Measurements from ENCODE around the gene SNRPA. TPM values are rescaled to one million over a fixed set of nuclear protein-coding genes. Genes with fewer than 3 reads are reported as not detected.

Gene SNRPA
- total and polyA plus RNA-seq, 2 donors from 2014 or later: 48.7 to 52.6 TPM

DNA sequence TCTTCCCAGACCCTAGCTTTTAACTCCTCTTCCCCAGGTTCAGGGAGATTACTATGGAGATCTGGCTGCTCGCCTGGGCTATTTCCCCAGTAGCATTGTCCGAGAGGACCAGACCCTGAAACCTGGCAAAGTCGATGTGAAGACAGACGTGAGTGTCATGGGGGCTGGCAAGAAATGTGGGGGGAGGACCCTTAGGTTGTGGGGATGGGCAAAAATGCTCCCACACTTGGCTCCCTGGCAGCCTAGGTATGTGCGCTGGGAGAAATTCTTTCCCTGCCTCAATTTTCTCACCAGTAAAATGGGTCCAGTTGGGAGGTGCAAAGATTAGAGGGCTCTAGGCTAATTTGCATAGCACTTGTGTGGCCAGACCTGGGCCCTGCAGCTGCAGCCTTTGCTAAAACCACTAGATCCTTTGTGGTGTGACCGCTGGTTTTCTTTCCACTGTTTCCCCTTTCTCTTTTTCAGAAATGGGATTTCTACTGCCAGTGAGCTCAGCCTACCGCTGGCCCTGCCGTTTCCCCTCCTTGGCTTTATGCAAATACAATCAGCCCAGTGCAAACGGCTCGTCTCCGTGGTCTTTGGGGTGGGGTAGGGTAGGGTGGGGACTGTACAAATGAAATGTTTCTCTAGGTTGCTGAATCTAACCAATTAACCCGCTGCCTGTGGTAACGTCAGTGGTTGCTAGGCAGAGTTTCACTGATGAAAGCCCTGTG is 26.1 kb downstream of the SNRPA start:
- intact Hi-C loops (cut with DNase I): no loop called here

GRCh38 chr19:40777645-40777936 is 26.6 kb downstream of the SNRPA start:
- FAIRE-seq: no peak
- intact Hi-C loops (cut with DNase I): no loop called here

More for the DNA sequence above, 26.1 kb downstream of the SNRPA start:
- DNase-seq: peak; percentile 91 to 97 (median 94)
- FAIRE-seq: no peak
- Histone ChIP-seq H3K27me3 (ENCODE audit: control insufficient read depth, insufficient read depth, low read length) (no peaks in the 10 kb centered on the region), H3K4me1 (ENCODE audit: control insufficient read depth in 2 of 3, insufficient read depth in 2 of 3, low read depth in 1 of 3, low read length in 3 of 3) (peaks cover 0 to 10% (median 10%) of the 10 kb centered on the region in 3 donors), H3K9ac (ENCODE audit: low read length in 3 of 3) (peak overlapping the region; percentile 68 to 100 (median 97)), H3K9me3 (ENCODE audit: control insufficient read depth in 2 of 3, insufficient read depth in 1 of 3, low read length in 3 of 3) (no peaks in the 10 kb centered on the region), H3K36me3 (ENCODE audit: control insufficient read depth in 2 of 3, insufficient read depth in 3 of 3, low read length in 3 of 3) (no peaks in the 10 kb centered on the region), H3K27ac (ENCODE audit: low read depth in 2 of 2, low read length in 2 of 2) (peak overlapping the region; percentile 97 to 99), H3K4me3 (ENCODE audit: low read length in 3 of 3) (peak overlapping the region; percentile 98 to 99 (median 98))
- no peak for TF ChIP-seq CTCF (IDR thresholded peaks at IDR 0.05; ENCODE audit: borderline replicate concordance, extremely low read depth, insufficient read depth)

GRCh38 chr19:40777937-40778705 is 27.1 kb downstream of the SNRPA start, which contains the start of gene RAB4B:
Gene RAB4B (plus strand): TSS chr19:40778247. CDS start chr19:40778376, 129 bp downstream.
- no peaks in the 10 kb centered on the region for H3K27me3 ChIP-seq (ENCODE audit: control insufficient read depth, insufficient read depth, low read length)
- peak within 1 kb of the TSS; percentile 68 to 100 (median 97) for H3K9ac ChIP-seq (ENCODE audit: low read length in 3 of 3)
- no peaks in the 10 kb centered on the region for H3K9me3 ChIP-seq (ENCODE audit: control insufficient read depth in 2 of 3, insufficient read depth in 1 of 3, low read length in 3 of 3)
- intact Hi-C loops (cut with DNase I): no loop called here
- H3K4me1 ChIP-seq (ENCODE audit: control insufficient read depth in 2 of 3, insufficient read depth in 2 of 3, low read depth in 1 of 3, low read length in 3 of 3): peaks cover 0 to 10% (median 10%) of the 10 kb centered on the region in 3 donors
- peak; percentile 100 for DNase-seq
- FAIRE-seq: peak; percentile 94
- peak within 1 kb of the TSS; percentile 97 to 99 for H3K27ac ChIP-seq (ENCODE audit: low read depth in 2 of 2, low read length in 2 of 2)
- no peaks in the 10 kb centered on the region for H3K36me3 ChIP-seq (ENCODE audit: control insufficient read depth in 2 of 3, insufficient read depth in 3 of 3, low read length in 3 of 3)
- TF ChIP-seq CTCF (IDR thresholded peaks at IDR 0.05; ENCODE audit: borderline replicate concordance, extremely low read depth, insufficient read depth): peak; percentile 9
- H3K4me3 ChIP-seq (ENCODE audit: low read length in 3 of 3): peak within 1 kb of the TSS; percentile 98 to 99 (median 98)

More at GRCh38 chr19:40777645-40777936, 26.6 kb downstream of the SNRPA start:
- H3K27me3 ChIP-seq (ENCODE audit: control insufficient read depth, insufficient read depth, low read length): no peaks in the 10 kb centered on the region
- peak overlapping the region; percentile 97 to 99 for H3K27ac ChIP-seq (ENCODE audit: low read depth in 2 of 2, low read length in 2 of 2)
- no peak for DNase-seq
- TF ChIP-seq CTCF (IDR thresholded peaks at IDR 0.05; ENCODE audit: borderline replicate concordance, extremely low read depth, insufficient read depth): no peak
- no peaks in the 10 kb centered on the region for H3K9me3 ChIP-seq (ENCODE audit: control insufficient read depth in 2 of 3, insufficient read depth in 1 of 3, low read length in 3 of 3)
- H3K4me3 ChIP-seq (ENCODE audit: low read length in 3 of 3): peak overlapping the region; percentile 98 to 99 (median 98)
- peak overlapping the region; percentile 68 to 100 (median 97) for H3K9ac ChIP-seq (ENCODE audit: low read length in 3 of 3)
- peaks cover 0 to 10% (median 10%) of the 10 kb centered on the region in 3 donors for H3K4me1 ChIP-seq (ENCODE audit: control insufficient read depth in 2 of 3, insufficient read depth in 2 of 3, low read depth in 1 of 3, low read length in 3 of 3)
- H3K36me3 ChIP-seq (ENCODE audit: control insufficient read depth in 2 of 3, insufficient read depth in 3 of 3, low read length in 3 of 3): no peaks in the 10 kb centered on the region

Measured in kidney (tissue), 14 donors.